PC-9 (cell line): ENCODE results near the gene SLX4. TPM values are rescaled to one million over a fixed set of nuclear protein-coding genes. Genes with fewer than 3 reads are reported as not detected.

Source experiments
- BruUV-seq: library from RNA; stranded (reverse); fragments of 400-500 nt; replicated peaks from 2 replicates; lab custom pipeline; 2021; lab: Mats Ljungman, UMichigan
- CTCF ChIA-PET: fragments of 300-600 bp; sonication (Branson Sonifier 250); formaldehyde crosslinking; loops from one replicate; lab custom pipeline; 2022; ENCODE audit warnings: antibody characterized with exemption; lab: Charles Lee
- POLR2A ChIA-PET: fragments of 300-600 bp; sonication (Branson Sonifier 250); formaldehyde crosslinking; loops from one replicate; lab custom pipeline; 2022; ENCODE audit warnings: antibody characterized with exemption; ENCODE audit not compliant: unreplicated experiment; lab: Charles Lee
- DNase-seq, 2 experiments: peaks; one replicate each; pipeline versions ENCODE4 v3.0.0 to v3.0.0-alpha.2; 2015 to 2022; ENCODE audit warnings: mixed read lengths in 1 of 2
- H2AFZ ChIP-seq: fragments of 200-600 bp; sonication (generic); 2 replicates; pipeline ENCODE4 v1.8.1; 2017; ENCODE audit warnings: antibody characterized with exemption
- H3F3A ChIP-seq: fragments of 200-600 bp; sonication (generic); 2 replicates; pipeline ENCODE4 v1.8.1; 2017; ENCODE audit warnings: antibody characterized with exemption, mild to moderate bottlenecking, low read depth; ENCODE audit not compliant: insufficient read depth
- H3K27ac ChIP-seq: fragments of 200-600 bp; sonication (generic); 2 replicates; pipeline ENCODE4 v1.6.1; 2016; ENCODE audit warnings: mixed run types
- H3K27me3 ChIP-seq: fragments of 200-600 bp; sonication (generic); 2 replicates; pipeline ENCODE4 v1.6.1; 2016; ENCODE audit warnings: low read depth, mixed run types; ENCODE audit not compliant: insufficient read depth
- H3K36me3 ChIP-seq: fragments of 200-600 bp; sonication (generic); 2 replicates; pipeline ENCODE4 v1.6.1; 2016; ENCODE audit warnings: low read depth, mixed run types
- H3K4me1 ChIP-seq: fragments of 200-600 bp; sonication (generic); replicated peaks from 2 replicates; pipeline ENCODE4 v1.6.1; 2016; ENCODE audit warnings: mixed run types; ENCODE audit not compliant: insufficient read depth
- H3K4me2 ChIP-seq: fragments of 200-600 bp; sonication (generic); 2 replicates; pipeline ENCODE4 v1.6.1; 2017; ENCODE audit warnings: mixed run types
- H3K4me3 ChIP-seq: fragments of 200-600 bp; sonication (generic); 2 replicates; pipeline ENCODE4 v1.6.1; 2016; ENCODE audit warnings: mixed run types
- H3K79me2 ChIP-seq: fragments of 200-600 bp; sonication (generic); 2 replicates; pipeline ENCODE4 v1.6.1; 2017; ENCODE audit warnings: low read depth, mixed run types
- H3K9me2 ChIP-seq: fragments of 200-600 bp; sonication (generic); 2 replicates; pipeline ENCODE4 v1.8.1; 2017; ENCODE audit warnings: mild to moderate bottlenecking; ENCODE audit not compliant: insufficient read depth
- H3K9me3 ChIP-seq: fragments of 200-600 bp; sonication (generic); 2 replicates; pipeline ENCODE4 v1.8.1; 2016; ENCODE audit warnings: low read depth; ENCODE audit not compliant: insufficient read depth
- H4K20me1 ChIP-seq: fragments of 200-600 bp; sonication (generic); 2 replicates; pipeline ENCODE4 v1.8.1; 2017; ENCODE audit not compliant: insufficient read depth
- EZH2 ChIP-seq: fragments of 200-600 bp; sonication (generic); IDR thresholded peaks from 2 replicates; pipeline ENCODE4 v1.8.0; 2017; ENCODE audit warnings: antibody characterized with exemption, low read depth
- intact Hi-C: fragments of 100-400 bp; cut with micrococcal nuclease; formaldehyde crosslinking; loops from one replicate; pipeline ENCODE4 v1.10.0; 2022; ENCODE audit not compliant: unreplicated experiment
- total RNA-seq: library from RNA; stranded (reverse); gene quantifications from 2 replicates; pipeline ENCODE4 v1.2.3, GENCODE V29; 2021
- TF ChIP-seq, protein P1 (sequence below): fragments of 200-600 bp; sonication (generic); conservative IDR thresholded peaks from 2 replicates; pipeline ENCODE4 v1.6.1; 2017; ENCODE audit warnings: mixed run types, antibody characterized with exemption, mild to moderate bottlenecking, moderate library complexity

The SLX4 gene
- total RNA-seq, 1 experiment from 2014 or later: 13.8 TPM

DNA sequence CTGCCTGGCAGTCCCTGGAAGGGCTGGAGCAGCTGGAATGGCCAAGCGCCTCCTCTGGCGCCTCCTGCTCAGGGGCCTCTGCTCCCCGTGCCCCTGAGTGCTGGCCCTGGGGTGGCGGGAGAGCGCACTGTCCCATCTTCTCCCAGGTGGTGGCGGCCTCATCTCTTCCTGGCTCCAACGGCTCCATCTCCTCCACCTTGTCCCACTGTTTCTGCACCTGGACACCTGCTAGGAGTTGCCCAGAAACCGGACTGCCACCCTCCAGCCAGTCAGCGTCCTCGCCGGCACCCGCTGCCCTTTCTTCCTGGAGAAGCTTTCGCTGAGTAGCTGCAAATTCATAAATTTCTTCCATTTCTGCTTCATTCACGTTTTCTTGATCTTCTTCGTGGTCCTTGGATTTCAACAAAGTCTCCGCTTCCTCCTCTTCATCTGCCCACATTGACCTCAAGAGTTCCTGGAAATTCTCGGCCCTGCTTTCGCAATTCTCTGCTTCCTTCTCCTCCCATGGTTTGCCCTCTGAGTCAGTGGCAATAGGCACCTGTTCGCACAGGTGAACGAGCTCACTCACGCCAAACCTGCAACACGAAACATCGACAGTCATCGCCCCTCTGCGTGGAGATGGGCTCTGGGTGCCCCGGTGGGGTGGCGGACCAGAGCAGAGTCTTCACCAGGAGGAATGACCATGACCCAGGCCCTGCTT is 20.5 kb downstream of the SLX4 start:
- no TSS peak for BruUV-seq

DNA sequence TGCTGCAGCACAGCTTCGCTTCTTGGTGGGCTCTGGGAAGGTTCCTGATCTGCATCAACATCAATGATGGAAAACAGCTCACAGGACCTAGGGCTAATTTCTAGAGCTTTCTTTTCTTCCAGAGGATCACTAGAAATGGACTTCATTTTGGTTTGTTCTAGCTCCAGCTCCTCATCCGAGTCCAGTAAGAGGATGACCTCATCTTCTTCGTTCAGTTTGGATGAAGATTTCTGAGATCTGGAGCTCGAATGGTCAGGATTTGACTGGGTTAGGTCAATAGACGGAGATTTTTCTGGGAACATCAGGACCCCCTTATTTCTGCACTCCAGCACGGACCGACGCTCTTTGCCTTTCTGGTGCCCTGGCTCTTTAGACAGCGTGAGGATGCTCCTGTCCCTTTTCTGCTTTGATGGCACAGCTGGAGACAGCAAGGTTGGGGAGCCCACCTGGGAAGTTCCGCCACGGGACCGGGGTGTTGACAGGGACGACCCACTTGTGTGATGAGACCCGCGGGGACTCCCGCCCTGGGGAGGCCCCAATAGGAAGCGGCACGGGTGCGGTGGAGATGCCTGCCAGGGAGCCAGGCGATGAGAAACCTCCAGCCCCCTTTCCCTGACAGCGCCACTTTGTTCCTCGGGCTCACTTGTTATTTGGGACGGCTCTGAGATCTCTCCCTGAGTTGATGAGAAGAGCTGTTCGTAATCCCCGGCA is 21.3 kb downstream of the SLX4 start:
- intact Hi-C loops: no loop called here
- BruUV-seq: no TSS peak
- ChIA-PET POLR2A (interaction anchor here (0.7 kb wide), 1 partner anchor 12 kb away, joined by 3 read pairs; no protein-coding TSS in a partner anchor), CTCF (no interaction called here)
- Histone ChIP-seq H3K79me2 (no peaks in the 10 kb centered on the region), H2AFZ (no peak overlapping the region), H3K27me3 (no peaks in the 10 kb centered on the region), H3K4me2 (no peak overlapping the region), H3K4me3 (no peak overlapping the region), H3K4me1 (no peaks in the 10 kb centered on the region), H3K27ac (no peak overlapping the region), H3K36me3 (no peaks in the 10 kb centered on the region), H3K9me2 (no peaks in the 10 kb centered on the region), H4K20me1 (no peaks in the 10 kb centered on the region), H3F3A (no peaks in the 10 kb centered on the region), H3K9me3 (no peaks in the 10 kb centered on the region)
- TF ChIP-seq, protein P1, sequence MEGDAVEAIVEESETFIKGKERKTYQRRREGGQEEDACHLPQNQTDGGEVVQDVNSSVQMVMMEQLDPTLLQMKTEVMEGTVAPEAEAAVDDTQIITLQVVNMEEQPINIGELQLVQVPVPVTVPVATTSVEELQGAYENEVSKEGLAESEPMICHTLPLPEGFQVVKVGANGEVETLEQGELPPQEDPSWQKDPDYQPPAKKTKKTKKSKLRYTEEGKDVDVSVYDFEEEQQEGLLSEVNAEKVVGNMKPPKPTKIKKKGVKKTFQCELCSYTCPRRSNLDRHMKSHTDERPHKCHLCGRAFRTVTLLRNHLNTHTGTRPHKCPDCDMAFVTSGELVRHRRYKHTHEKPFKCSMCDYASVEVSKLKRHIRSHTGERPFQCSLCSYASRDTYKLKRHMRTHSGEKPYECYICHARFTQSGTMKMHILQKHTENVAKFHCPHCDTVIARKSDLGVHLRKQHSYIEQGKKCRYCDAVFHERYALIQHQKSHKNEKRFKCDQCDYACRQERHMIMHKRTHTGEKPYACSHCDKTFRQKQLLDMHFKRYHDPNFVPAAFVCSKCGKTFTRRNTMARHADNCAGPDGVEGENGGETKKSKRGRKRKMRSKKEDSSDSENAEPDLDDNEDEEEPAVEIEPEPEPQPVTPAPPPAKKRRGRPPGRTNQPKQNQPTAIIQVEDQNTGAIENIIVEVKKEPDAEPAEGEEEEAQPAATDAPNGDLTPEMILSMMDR: no peak
- TF ChIP-seq EZH2: no peak
- no peak for DNase-seq

More for the DNA sequence above, 20.5 kb downstream of the SLX4 start:
- DNase-seq: no peak
- no peaks in the 10 kb centered on the region for H3K79me2 ChIP-seq
- TF ChIP-seq, protein P1: no peak
- TF ChIP-seq EZH2: no peak
- H3K27ac ChIP-seq: no peak overlapping the region
- no peaks in the 10 kb centered on the region for H3K9me3 ChIP-seq
- H3K4me3 ChIP-seq: no peak overlapping the region
- no peaks in the 10 kb centered on the region for H3F3A ChIP-seq
- H3K9me2 ChIP-seq: no peaks in the 10 kb centered on the region
- no peak overlapping the region for H3K4me2 ChIP-seq
- no peaks in the 10 kb centered on the region for H4K20me1 ChIP-seq
- no peaks in the 10 kb centered on the region for H3K36me3 ChIP-seq
- POLR2A ChIA-PET: interaction anchor here (0.6 kb wide), 1 partner anchor 555 kb away, joined by 5 read pairs; no protein-coding TSS in a partner anchor
- no peaks in the 10 kb centered on the region for H3K4me1 ChIP-seq
- intact Hi-C loops: no loop called here
- no peaks in the 10 kb centered on the region for H3K27me3 ChIP-seq
- no peak overlapping the region for H2AFZ ChIP-seq
- CTCF ChIA-PET: no interaction called here

DNA sequence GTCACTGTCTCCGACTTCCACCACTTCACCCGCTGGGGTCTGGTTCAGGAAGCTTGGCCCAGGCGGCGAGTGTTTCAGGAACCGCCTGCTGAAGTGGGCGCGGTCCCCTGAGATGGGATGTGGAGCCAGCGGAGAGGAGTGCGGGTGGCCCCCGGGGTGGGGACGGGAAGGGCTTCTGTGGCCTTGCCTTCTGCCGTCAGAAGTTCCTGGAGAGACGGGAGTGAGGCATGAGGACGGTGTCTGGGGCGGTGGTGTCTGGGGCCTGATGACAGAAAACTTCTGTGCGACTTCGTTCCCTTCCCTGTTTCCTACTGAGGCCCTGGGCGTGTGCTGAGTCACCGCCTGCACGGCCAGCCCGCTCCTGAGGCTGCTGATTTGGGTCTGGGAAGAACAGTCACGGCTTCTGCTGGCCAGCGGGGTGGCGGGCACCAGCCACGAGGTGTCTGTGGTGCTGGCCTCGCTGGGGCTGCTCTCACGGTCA is 21.9 kb downstream of the SLX4 start:
- Histone ChIP-seq H3K9me3 (no peaks in the 10 kb centered on the region), H3K27ac (no peak overlapping the region), H3K9me2 (no peaks in the 10 kb centered on the region), H3F3A (no peaks in the 10 kb centered on the region), H3K4me2 (no peak overlapping the region), H3K79me2 (no peaks in the 10 kb centered on the region), H3K4me3 (no peak overlapping the region), H4K20me1 (no peaks in the 10 kb centered on the region), H2AFZ (no peak overlapping the region), H3K4me1 (no peaks in the 10 kb centered on the region), H3K36me3 (no peaks in the 10 kb centered on the region), H3K27me3 (no peaks in the 10 kb centered on the region)
- TF ChIP-seq EZH2: no peak
- TF ChIP-seq, protein P1: no peak
- intact Hi-C loops: no loop called here
- no peak for DNase-seq
- BruUV-seq: no TSS peak
- ChIA-PET POLR2A (interaction anchor here (0.7 kb wide), 1 partner anchor 13 kb away, joined by 3 read pairs; no protein-coding TSS in a partner anchor), CTCF (no interaction called here)
